Liver (tissue), 9 donors: ENCODE data around the gene SYNPR. TPM values are rescaled to one million over a fixed set of nuclear protein-coding genes. Genes with fewer than 3 reads are reported as not detected.
A peak's percentile ranks its signal among the peaks of the same experiment; 100 is the strongest.

Experiments used
- DNase-seq: peaks from one replicate; pipeline ENCODE4 v3.0.0-alpha.2; 2017; ENCODE audit warnings: low spot score
- H3K27ac ChIP-seq, 2 donors: one replicate each; pipeline ENCODE4 v1.7.0; 2013; ENCODE audit warnings: inconsistent platforms in 2 of 2, low read length in 2 of 2, control low read depth in 1 of 2, low read depth in 1 of 2, mild to moderate bottlenecking in 1 of 2
- H3K27me3 ChIP-seq, 4 donors: one replicate each; pipeline versions ENCODE4 v1.6.1 to v1.7.0; 2013; ENCODE audit warnings: low read length in 3 of 4, inconsistent platforms in 1 of 4, mild to moderate bottlenecking in 1 of 4, moderate library complexity in 1 of 4; ENCODE audit not compliant: control insufficient read depth in 4 of 4, insufficient read depth in 4 of 4
- H3K36me3 ChIP-seq, 4 donors: one replicate each; pipeline versions ENCODE4 v1.6.1 to v1.7.0; 2013; ENCODE audit warnings: low read length in 3 of 4, mild to moderate bottlenecking in 3 of 4, low read depth in 1 of 4, moderate library complexity in 1 of 4; ENCODE audit not compliant: control insufficient read depth in 4 of 4, insufficient read depth in 3 of 4
- H3K4me1 ChIP-seq, 4 donors: one replicate each; pipeline versions ENCODE4 v1.6.1 to v1.7.0; 2013; ENCODE audit warnings: low read length in 3 of 4, mild to moderate bottlenecking in 3 of 4, moderate library complexity in 1 of 4; ENCODE audit not compliant: control insufficient read depth in 4 of 4, insufficient read depth in 4 of 4
- H3K4me3 ChIP-seq, 3 donors: one replicate each; pipeline versions ENCODE4 v1.6.1 to v1.7.0; 2013; ENCODE audit warnings: low read length in 3 of 3, control low read depth in 1 of 3, low read depth in 1 of 3, mild to moderate bottlenecking in 1 of 3
- H3K9ac ChIP-seq, 2 donors: one replicate each; pipeline ENCODE4 v1.7.0; 2013; ENCODE audit warnings: low read length in 2 of 2, mild to moderate bottlenecking in 2 of 2, moderate library complexity in 2 of 2, control low read depth in 1 of 2, low read depth in 1 of 2
- H3K9me3 ChIP-seq, 4 donors: one replicate each; pipeline versions ENCODE4 v1.6.1 to v1.7.0; 2013; ENCODE audit warnings: low read length in 3 of 4; ENCODE audit not compliant: control insufficient read depth in 4 of 4
- CTCF ChIP-seq: fragments of 150-350 bp; IDR thresholded peaks from 2 replicates; pipeline ENCODE4 v1.5.1; 2017; ENCODE audit warnings: improper control_type of control experiment, low read depth, low read length; ENCODE audit not compliant: missing input control
- EGR1 ChIP-seq, 2 donors: IDR thresholded peaks; 2 replicates each; pipeline ENCODE4 v1.6.1; 2016 to 2018; ENCODE audit warnings: antibody characterized with exemption in 2 of 2, low read depth in 2 of 2
- FOXA1 ChIP-seq: IDR thresholded peaks from 2 replicates; pipeline ENCODE4 v1.6.1; 2016; ENCODE audit warnings: antibody characterized with exemption
- FOXA2 ChIP-seq: IDR thresholded peaks from 2 replicates; pipeline ENCODE4 v1.6.1; 2016; ENCODE audit warnings: antibody characterized with exemption
- GABPA ChIP-seq, 2 donors: IDR thresholded peaks in 1 of 2; conservative IDR thresholded peaks in 1 of 2; 2 replicates each; pipeline ENCODE4 v1.6.1; 2016; ENCODE audit warnings: antibody characterized with exemption in 2 of 2, mild to moderate bottlenecking in 1 of 2, moderate library complexity in 1 of 2
- HNF4A ChIP-seq, 2 donors: conservative IDR thresholded peaks; 2 replicates each; pipeline ENCODE4 v1.6.1; 2016; ENCODE audit warnings: antibody characterized with exemption in 2 of 2, mild to moderate bottlenecking in 2 of 2
- HNF4G ChIP-seq: IDR thresholded peaks from 2 replicates; pipeline ENCODE4 v1.6.1; 2016; ENCODE audit warnings: antibody characterized with exemption
- JUND ChIP-seq, 2 donors: IDR thresholded peaks; 2 replicates each; pipeline ENCODE4 v1.6.1; 2016; ENCODE audit warnings: antibody characterized with exemption in 2 of 2
- NR2F2 ChIP-seq: IDR thresholded peaks from 2 replicates; pipeline ENCODE4 v1.6.1; 2016; ENCODE audit warnings: antibody characterized with exemption
- RAD21 ChIP-seq, 2 donors: IDR thresholded peaks; 2 replicates each; pipeline ENCODE4 v1.6.1; 2016; ENCODE audit warnings: antibody characterized with exemption in 2 of 2, mild to moderate bottlenecking in 2 of 2
- REST ChIP-seq: IDR thresholded peaks from 2 replicates; pipeline ENCODE4 v1.6.1; 2016; ENCODE audit warnings: antibody characterized with exemption, mild to moderate bottlenecking
- RXRA ChIP-seq, 2 donors: IDR thresholded peaks; 2 replicates each; pipeline ENCODE4 v1.6.1; 2017 to 2018; ENCODE audit warnings: antibody characterized with exemption in 2 of 2, mild to moderate bottlenecking in 1 of 2
- SP1 ChIP-seq: IDR thresholded peaks from 2 replicates; pipeline ENCODE4 v1.6.1; 2018; ENCODE audit warnings: antibody characterized with exemption, mild to moderate bottlenecking
- TAF1 ChIP-seq: conservative IDR thresholded peaks from 2 replicates; pipeline ENCODE4 v1.6.1; 2016; ENCODE audit warnings: antibody characterized with exemption, mild to moderate bottlenecking
- YY1 ChIP-seq: IDR thresholded peaks from 2 replicates; pipeline ENCODE4 v1.6.1; 2016; ENCODE audit warnings: antibody characterized with exemption, mild to moderate bottlenecking
- ZBTB33 ChIP-seq: IDR thresholded peaks from 2 replicates; pipeline ENCODE4 v1.6.1; 2016; ENCODE audit warnings: antibody characterized with exemption
- WGBS: extraction: QIAGEN DNeasy Blood & Tissue Kit; methylation state at CpG from one replicate; pipeline ENCODE4 v1.1.7; 2013; 5-methylcytosine and 5-hydroxymethylcytosine counted together
- polyA plus RNA-seq, 2 donors: library from polyadenylated mRNA; stranded (reverse) in 1 of 2; unstranded in 1 of 2; fragments of 200-250 nt in 1 of 2; fragments of >200 nt in 1 of 2; fragmentation: Nextera tagmentation in 1 of 2; extraction: Ambion mirVana in 1 of 2; gene quantifications; one replicate each; pipeline versions ENCODE4 v1.2.1 to v1.2.3, GENCODE V29; 2013 to 2015
- total RNA-seq, 2 donors: library from RNA; depleted of rRNA; stranded (reverse); fragments of >200 nt; gene quantifications; one replicate each; pipeline ENCODE4 v1.2.3, GENCODE V29; 2014
- TF ChIP-seq, protein P1 (sequence below): IDR thresholded peaks from 2 replicates; pipeline ENCODE4 v1.6.1; 2016; ENCODE audit warnings: antibody characterized with exemption
- TF ChIP-seq, protein P2 (sequence below): IDR thresholded peaks from 2 replicates; pipeline ENCODE4 v1.6.1; 2016; ENCODE audit warnings: antibody characterized with exemption
- donor health status: healthy.
- donor health status: healthy.
- donor health status: healthy.
- donor health status: healthy.
- donor health status: healthy.

Gene SYNPR
- total and polyA plus RNA-seq, 4 donors = not detected

DNA sequence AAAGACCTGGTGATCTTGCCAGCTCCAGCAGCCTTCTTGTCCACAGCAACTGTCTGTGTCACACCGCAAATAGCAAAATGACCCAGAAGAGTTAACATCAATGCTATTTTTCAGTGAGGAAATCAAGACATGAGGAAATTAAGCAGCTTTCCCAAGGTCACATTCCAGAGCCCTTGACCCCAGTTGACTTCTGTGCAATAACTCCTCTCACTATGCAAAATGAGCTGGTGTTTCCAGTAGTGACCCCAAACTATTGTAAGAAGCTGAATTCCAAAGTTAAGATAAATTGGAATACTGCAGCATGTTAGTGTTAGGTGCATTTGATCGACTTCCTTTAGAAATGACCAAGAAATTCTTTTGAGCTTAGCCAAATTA lies 201.5 kb downstream of the SYNPR start:
- 70% methylated on average over 2 of the region's 2 CpGs for WGBS
- no peak for DNase-seq
- no peaks in the 10 kb centered on the region for H3K9me3 ChIP-seq
- H3K36me3 ChIP-seq = no peaks in the 10 kb centered on the region
- TF ChIP-seq RXRA (IDR thresholded peaks at IDR 0.05) (peak; percentile 28 to 47), TAF1 (no peak), NR2F2 (peak; percentile 95)
- H3K4me1 ChIP-seq = no peaks in the 10 kb centered on the region
- no peak overlapping the region for H3K27ac ChIP-seq
- H3K4me3 ChIP-seq = no peak overlapping the region
- H3K9ac ChIP-seq = no peak overlapping the region
- peaks cover 0 to 2% (median 0%) of the 10 kb centered on the region in 4 donors for H3K27me3 ChIP-seq

DNA sequence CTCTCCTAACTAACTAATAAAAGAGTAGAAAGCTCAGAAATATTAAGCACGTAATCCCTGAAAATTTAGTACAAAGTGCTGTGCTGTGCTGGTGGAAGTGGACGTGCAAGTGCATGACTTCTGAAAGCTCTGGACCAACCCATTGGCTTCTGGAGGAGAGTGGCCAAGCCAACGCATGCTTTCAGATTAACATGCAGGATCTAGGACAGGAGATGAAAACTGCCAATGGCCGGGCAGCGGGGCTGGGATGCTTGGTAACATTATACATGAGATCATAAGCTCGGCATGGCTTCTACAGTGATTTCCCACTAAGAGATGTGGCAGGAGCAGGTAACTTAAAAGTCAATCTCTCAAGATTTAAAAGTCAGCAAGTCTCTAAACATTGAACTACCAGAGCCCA lies 203.5 kb downstream of the SYNPR start:
- H3K27ac ChIP-seq = no peak overlapping the region

GRCh38 chr3:63482341-63482740 lies 204.2 kb downstream of the SYNPR start:
- WGBS = 60% methylated on average over 2 of the region's 2 CpGs
- no peaks in the 10 kb centered on the region for H3K4me1 ChIP-seq
- TF ChIP-seq RAD21 (IDR thresholded peaks at IDR 0.05) = no peak
- TF ChIP-seq, protein P1, sequence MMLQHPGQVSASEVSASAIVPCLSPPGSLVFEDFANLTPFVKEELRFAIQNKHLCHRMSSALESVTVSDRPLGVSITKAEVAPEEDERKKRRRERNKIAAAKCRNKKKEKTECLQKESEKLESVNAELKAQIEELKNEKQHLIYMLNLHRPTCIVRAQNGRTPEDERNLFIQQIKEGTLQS = no peak
- TF ChIP-seq TAF1 = no peak
- no peak for TF ChIP-seq GABPA (IDR thresholded peaks at IDR 0.05 in 1 of 2, conservative IDR thresholded peaks at IDR 0.05 in 1 of 2)
- no peak for TF ChIP-seq NR2F2
- TF ChIP-seq SP1 = no peak
- no peak for TF ChIP-seq YY1
- no peak for TF ChIP-seq RXRA (IDR thresholded peaks at IDR 0.05)
- no peak for TF ChIP-seq FOXA1
- no peak for TF ChIP-seq FOXA2
- TF ChIP-seq JUND (IDR thresholded peaks at IDR 0.05) = no peak
- TF ChIP-seq CTCF = no peak
- TF ChIP-seq EGR1 (IDR thresholded peaks at IDR 0.05; ENCODE audit: low read depth in 2 of 2) = no peak
- no peak for TF ChIP-seq HNF4G
- TF ChIP-seq, protein P2, sequence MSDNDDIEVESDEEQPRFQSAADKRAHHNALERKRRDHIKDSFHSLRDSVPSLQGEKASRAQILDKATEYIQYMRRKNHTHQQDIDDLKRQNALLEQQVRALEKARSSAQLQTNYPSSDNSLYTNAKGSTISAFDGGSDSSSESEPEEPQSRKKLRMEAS = no peak
- TF ChIP-seq REST = no peak
- TF ChIP-seq ZBTB33 = no peak
- TF ChIP-seq HNF4A (conservative IDR thresholded peaks at IDR 0.05) = no peak
- no peak overlapping the region for H3K4me3 ChIP-seq
- DNase-seq = no peak
- H3K27me3 ChIP-seq = peaks cover 0 to 5% (median 0%) of the 10 kb centered on the region in 4 donors
- H3K36me3 ChIP-seq = no peaks in the 10 kb centered on the region
- peaks cover 0 to 2% (median 0%) of the 10 kb centered on the region in 4 donors for H3K9me3 ChIP-seq
- H3K9ac ChIP-seq = no peak overlapping the region
- no peak overlapping the region for H3K27ac ChIP-seq

More for the DNA sequence above, 203.5 kb downstream of the SYNPR start:
- TF ChIP-seq RXRA (IDR thresholded peaks at IDR 0.05) (no peak), YY1 (no peak), SP1 (no peak), GABPA (IDR thresholded peaks at IDR 0.05 in 1 of 2, conservative IDR thresholded peaks at IDR 0.05 in 1 of 2) (no peak), HNF4A (conservative IDR thresholded peaks at IDR 0.05) (no peak), NR2F2 (no peak), EGR1 (IDR thresholded peaks at IDR 0.05; ENCODE audit: low read depth in 2 of 2) (no peak), FOXA1 (no peak), HNF4G (no peak)
- no peak for DNase-seq
- no peaks in the 10 kb centered on the region for H3K36me3 ChIP-seq
- no peak overlapping the region for H3K9ac ChIP-seq
- H3K4me3 ChIP-seq = no peak overlapping the region
- WGBS = 80% methylated on average over 6 of the region's 6 CpGs
- H3K27me3 ChIP-seq = peaks cover 0 to 5% (median 0%) of the 10 kb centered on the region in 4 donors
- H3K9me3 ChIP-seq = peaks cover 0 to 2% (median 0%) of the 10 kb centered on the region in 4 donors
- no peaks in the 10 kb centered on the region for H3K4me1 ChIP-seq
